ENCODE results near the gene IFI27L2.

The IFI27L2 gene

GRCh38 chr14:94121485-94121884 lies 7.9 kb downstream of the IFI27L2 start:
- H3K4me1 Mint-ChIP-seq (ENCODE audit: low read depth), result no peaks in the 10 kb centered on the region
- peaks cover 8% of the 10 kb centered on the region for H3K9me3 Mint-ChIP-seq (ENCODE audit: low read depth)
- no peak overlapping the region for H3K27ac Mint-ChIP-seq
- peaks cover 11% of the 10 kb centered on the region for H3K36me3 Mint-ChIP-seq
- H3K4me3 Mint-ChIP-seq, result no peak overlapping the region
- peaks cover 4% of the 10 kb centered on the region for H3K27me3 Mint-ChIP-seq

- peaks cover 11% of the 10 kb centered on the region for H3K36me3 Mint-ChIP-seq
- H3K4me3 Mint-ChIP-seq, result no peak overlapping the region
- H3K27me3 Mint-ChIP-seq, result peaks cover 4% of the 10 kb centered on the region
- H3K9me3 Mint-ChIP-seq (ENCODE audit: low read depth), result peaks cover 8% of the 10 kb centered on the region
- no peaks in the 10 kb centered on the region for H3K4me1 Mint-ChIP-seq (ENCODE audit: low read depth)
- no peak overlapping the region for H3K27ac Mint-ChIP-seq
These were observed 8.6 kb downstream of the IFI27L2 start for GRCh38 chr14:94120667-94121340.

GRCh38 chr14:94119071-94119470 lies 10.3 kb downstream of the IFI27L2 start:
- H3K9me3 Mint-ChIP-seq (ENCODE audit: low read depth), result peaks cover 8% of the 10 kb centered on the region
- H3K4me3 Mint-ChIP-seq, result no peak overlapping the region
- peaks cover 11% of the 10 kb centered on the region for H3K36me3 Mint-ChIP-seq
- no peaks in the 10 kb centered on the region for H3K4me1 Mint-ChIP-seq (ENCODE audit: low read depth)
- H3K27ac Mint-ChIP-seq, result no peak overlapping the region
- H3K27me3 Mint-ChIP-seq, result peaks cover 4% of the 10 kb centered on the region

- Mint-ChIP-seq H3K9me3 (ENCODE audit: low read depth) (peaks cover 8% of the 10 kb centered on the region), H3K27me3 (peaks cover 4% of the 10 kb centered on the region), H3K4me1 (ENCODE audit: low read depth) (no peaks in the 10 kb centered on the region), H3K4me3 (no peak overlapping the region), H3K27ac (no peak overlapping the region), H3K36me3 (peaks cover 11% of the 10 kb centered on the region)
These were observed 11.5 kb downstream of the IFI27L2 start for GRCh38 chr14:94117856-94118255.

- no peak overlapping the region for H3K4me3 Mint-ChIP-seq
These were observed 12.7 kb downstream of the IFI27L2 start for GRCh38 chr14:94116701-94117100.

GRCh38 chr14:94115631-94116030 lies 13.8 kb downstream of the IFI27L2 start:
- Mint-ChIP-seq H3K9me3 (ENCODE audit: low read depth) (peaks cover 4% of the 10 kb centered on the region), H3K27ac (no peak overlapping the region), H3K27me3 (peaks cover 4% of the 10 kb centered on the region), H3K4me3 (no peak overlapping the region), H3K36me3 (peaks cover 5% of the 10 kb centered on the region), H3K4me1 (ENCODE audit: low read depth) (no peaks in the 10 kb centered on the region)

More at GRCh38 chr14:94116701-94117100, 12.7 kb downstream of the IFI27L2 start:
- peaks cover 4% of the 10 kb centered on the region for H3K27me3 Mint-ChIP-seq
- no peak overlapping the region for H3K27ac Mint-ChIP-seq
- H3K36me3 Mint-ChIP-seq, result peaks cover 11% of the 10 kb centered on the region
- H3K4me1 Mint-ChIP-seq (ENCODE audit: low read depth), result no peaks in the 10 kb centered on the region
- H3K9me3 Mint-ChIP-seq (ENCODE audit: low read depth), result peaks cover 8% of the 10 kb centered on the region

- H3K27me3 Mint-ChIP-seq, result peaks cover 4% of the 10 kb centered on the region
These were observed 14.3 kb downstream of the IFI27L2 start for GRCh38 chr14:94115058-94115591.

GRCh38 chr14:94114589-94115057 lies 14.8 kb downstream of the IFI27L2 start:
- H3K4me3 Mint-ChIP-seq, result no peak overlapping the region
- peaks cover 3% of the 10 kb centered on the region for H3K36me3 Mint-ChIP-seq
- peaks cover 4% of the 10 kb centered on the region for H3K27me3 Mint-ChIP-seq
- peaks cover 2% of the 10 kb centered on the region for H3K9me3 Mint-ChIP-seq (ENCODE audit: low read depth)
- no peaks in the 10 kb centered on the region for H3K4me1 Mint-ChIP-seq (ENCODE audit: low read depth)
- H3K27ac Mint-ChIP-seq, result no peak overlapping the region

More at GRCh38 chr14:94115058-94115591, 14.3 kb downstream of the IFI27L2 start:
- no peak overlapping the region for H3K27ac Mint-ChIP-seq
- no peaks in the 10 kb centered on the region for H3K4me1 Mint-ChIP-seq (ENCODE audit: low read depth)
- peaks cover 4% of the 10 kb centered on the region for H3K9me3 Mint-ChIP-seq (ENCODE audit: low read depth)
- H3K4me3 Mint-ChIP-seq, result no peak overlapping the region
- H3K36me3 Mint-ChIP-seq, result peaks cover 5% of the 10 kb centered on the region

- Mint-ChIP-seq H3K36me3 (no peaks in the 10 kb centered on the region), H3K4me3 (no peak overlapping the region), H3K27me3 (peaks cover 4% of the 10 kb centered on the region), H3K9me3 (ENCODE audit: low read depth) (no peaks in the 10 kb centered on the region), H3K27ac (no peak overlapping the region), H3K4me1 (ENCODE audit: low read depth) (no peaks in the 10 kb centered on the region)
These were observed 15.4 kb downstream of the IFI27L2 start for GRCh38 chr14:94113908-94114588.

- no peaks in the 10 kb centered on the region for H3K4me1 Mint-ChIP-seq (ENCODE audit: low read depth)
- H3K36me3 Mint-ChIP-seq, result no peaks in the 10 kb centered on the region
- H3K9me3 Mint-ChIP-seq (ENCODE audit: low read depth), result no peaks in the 10 kb centered on the region
- H3K4me3 Mint-ChIP-seq, result no peak overlapping the region
- H3K27me3 Mint-ChIP-seq, result peaks cover 4% of the 10 kb centered on the region
- H3K27ac Mint-ChIP-seq, result no peak overlapping the region
These were observed 15.9 kb downstream of the IFI27L2 start for GRCh38 chr14:94113490-94113889.

GRCh38 chr14:94113073-94113472 lies 16.3 kb downstream of the IFI27L2 start:
- Mint-ChIP-seq H3K4me1 (ENCODE audit: low read depth) (no peaks in the 10 kb centered on the region), H3K36me3 (peaks cover under 1% of the 10 kb centered on the region), H3K27me3 (peaks cover 4% of the 10 kb centered on the region), H3K9me3 (ENCODE audit: low read depth) (no peaks in the 10 kb centered on the region), H3K27ac (no peak overlapping the region), H3K4me3 (no peak overlapping the region)

GRCh38 chr14:94112513-94113063 lies 16.8 kb downstream of the IFI27L2 start:
- no peaks in the 10 kb centered on the region for H3K4me1 Mint-ChIP-seq (ENCODE audit: low read depth)
- H3K9me3 Mint-ChIP-seq (ENCODE audit: low read depth), result no peaks in the 10 kb centered on the region
- peaks cover 4% of the 10 kb centered on the region for H3K27me3 Mint-ChIP-seq
- peaks cover 3% of the 10 kb centered on the region for H3K36me3 Mint-ChIP-seq
- no peak overlapping the region for H3K27ac Mint-ChIP-seq
- no peak overlapping the region for H3K4me3 Mint-ChIP-seq

- H3K4me3 Mint-ChIP-seq, result no peak overlapping the region
- H3K36me3 Mint-ChIP-seq, result peaks cover 3% of the 10 kb centered on the region
- H3K9me3 Mint-ChIP-seq (ENCODE audit: low read depth), result no peaks in the 10 kb centered on the region
- H3K27me3 Mint-ChIP-seq, result peaks cover under 1% of the 10 kb centered on the region
- no peaks in the 10 kb centered on the region for H3K4me1 Mint-ChIP-seq (ENCODE audit: low read depth)
- H3K27ac Mint-ChIP-seq, result no peak overlapping the region
These were observed 17.9 kb downstream of the IFI27L2 start for GRCh38 chr14:94111276-94112095.

GRCh38 chr14:94110552-94111181 lies 18.7 kb downstream of the IFI27L2 start, which contains the start of gene IFI27:
Gene IFI27 (plus strand): TSS chr14:94110736.
- Mint-ChIP-seq H3K4me1 (ENCODE audit: low read depth) (no peaks in the 10 kb centered on the region), H3K9me3 (ENCODE audit: low read depth) (no peaks in the 10 kb centered on the region), H3K27me3 (no peaks in the 10 kb centered on the region), H3K27ac (no peak within 1 kb of the TSS), H3K36me3 (peaks cover 3% of the 10 kb centered on the region), H3K4me3 (no peak within 1 kb of the TSS)
